ENCODE measurements around the gene SND1.

- TF ChIP-seq CTCF (conservative IDR thresholded peaks at IDR 0.05; ENCODE audit: low read depth, low read length) (no peak), EZH2phosphoT487 (IDR thresholded peaks at IDR 0.05; ENCODE audit: borderline replicate concordance, low read length) (no peak)
These were observed 390.0 kb downstream of the SND1 start for GRCh38 chr7:128042012-128042411.

Data from PC-3 (cell line).